Measurements from ENCODE around the gene NKX1-1.
"Not testable (repeated sequence)": the region's sequence is repeated elsewhere in the genome, so short reads cannot be mapped to it uniquely, and the experiment has no call there.

NKX1-1 gene

GRCh38 chr4:1404573-1405253 lies 1.5 kb downstream of the NKX1-1 start:
- no peak for DNase-seq (ENCODE audit: low read depth, low spot score)

- no peak for DNase-seq (ENCODE audit: low read depth, low spot score)
Observed at GRCh38 chr4:1403591-1404572, 2.4 kb downstream of the NKX1-1 start.

- no peak for DNase-seq (ENCODE audit: low read depth, low spot score)
Observed at GRCh38 chr4:1403177-1403583, 3.1 kb downstream of the NKX1-1 start.

GRCh38 chr4:1402516-1403091 lies 3.6 kb downstream of the NKX1-1 start:
- DNase-seq (ENCODE audit: low read depth, low spot score): no peak

GRCh38 chr4:1402021-1402515 lies 4.2 kb downstream of the NKX1-1 start:
- DNase-seq (ENCODE audit: low read depth, low spot score): no peak

- DNase-seq (ENCODE audit: low read depth, low spot score): no peak
Observed at GRCh38 chr4:1401409-1402020, 4.7 kb downstream of the NKX1-1 start.

- DNase-seq (ENCODE audit: low read depth, low spot score): no peak
Observed at GRCh38 chr4:1400831-1401408, 5.3 kb downstream of the NKX1-1 start.

- no peak for DNase-seq (ENCODE audit: low read depth, low spot score)
Observed at GRCh38 chr4:1400191-1400805, 5.9 kb downstream of the NKX1-1 start.

GRCh38 chr4:1399508-1400190 lies 6.6 kb downstream of the NKX1-1 start:
- no peak for DNase-seq (ENCODE audit: low read depth, low spot score)

GRCh38 chr4:1398681-1399507 lies 7.3 kb downstream of the NKX1-1 start:
- DNase-seq (ENCODE audit: low read depth, low spot score): no peak

- DNase-seq (ENCODE audit: low read depth, low spot score): no peak
Observed at GRCh38 chr4:1396806-1397455, 9.3 kb downstream of the NKX1-1 start.

- no peak for DNase-seq (ENCODE audit: low read depth, low spot score)
Observed at GRCh38 chr4:1395941-1396805, 10.1 kb downstream of the NKX1-1 start.

GRCh38 chr4:1395389-1395820 lies 10.8 kb downstream of the NKX1-1 start:
- not testable (repeated sequence) for DNase-seq (ENCODE audit: low read depth, low spot score)

GRCh38 chr4:1394554-1395388 lies 11.5 kb downstream of the NKX1-1 start:
- not testable (repeated sequence) for DNase-seq (ENCODE audit: low read depth, low spot score)

GRCh38 chr4:1393866-1394265 lies 12.4 kb downstream of the NKX1-1 start:
- DNase-seq (ENCODE audit: low read depth, low spot score): no peak

GRCh38 chr4:1393363-1393762 lies 12.9 kb downstream of the NKX1-1 start:
- DNase-seq (ENCODE audit: low read depth, low spot score): not testable (repeated sequence)
